ENCODE measurements around the gene FRMD4A. TPM values are rescaled to one million over a fixed set of nuclear protein-coding genes. Genes with fewer than 3 reads are reported as not detected.

The FRMD4A gene
- total RNA-seq, 1 experiment from 2014 or later = 19.6 TPM

GRCh38 chr10:13803566-13804554, 526.9 kb downstream of the FRMD4A start:
- Histone ChIP-seq H3K4ac (ENCODE audit: low read depth, low read length) (no peak overlapping the region), H2BK120ac (ENCODE audit: low read depth, low read length, poor library complexity, severe bottlenecking) (no peak overlapping the region), H3K23me2 (ENCODE audit: insufficient read length, low read depth, low read length, poor library complexity, severe bottlenecking) (no peaks in the 10 kb centered on the region), H3K4me2 (ENCODE audit: insufficient read depth, insufficient read length, low read length) (no peak overlapping the region), H3K56ac (ENCODE audit: insufficient read length, low read depth, low read length) (no peak overlapping the region), H3K79me1 (ENCODE audit: insufficient read depth, low read depth, low read length, poor library complexity, severe bottlenecking) (no peaks in the 10 kb centered on the region), H3K23ac (ENCODE audit: insufficient read length, low read depth, low read length) (no peak overlapping the region), H2BK20ac (ENCODE audit: low read depth, low read length, poor library complexity, severe bottlenecking) (peak overlapping the region; percentile 14), H3K27me3 (ENCODE audit: insufficient read depth, low read length) (no peaks in the 10 kb centered on the region), H4K91ac (ENCODE audit: insufficient read length, low read depth, low read length) (no peak overlapping the region), H4K5ac (ENCODE audit: insufficient read length, low read depth, low read length) (no peak overlapping the region), H2AK5ac (ENCODE audit: insufficient read length, low read length) (no peak overlapping the region), H2AFZ (ENCODE audit: low read length) (no peak overlapping the region), H3T11ph (ENCODE audit: low read length) (no peak overlapping the region), H2BK15ac (ENCODE audit: low read depth, low read length) (no peak overlapping the region), H3K9me3 (ENCODE audit: control insufficient read depth, low read depth, low read length) (no peaks in the 10 kb centered on the region), H3K27ac (ENCODE audit: insufficient read length, low read depth, low read length) (no peak overlapping the region), H3K79me2 (ENCODE audit: insufficient read depth, low read length) (no peaks in the 10 kb centered on the region), H2BK12ac (ENCODE audit: insufficient read length, low read depth, low read length) (no peak overlapping the region), H4K20me1 (ENCODE audit: control insufficient read depth, insufficient read depth, insufficient read length) (no peaks in the 10 kb centered on the region), H2BK5ac (ENCODE audit: insufficient read length, low read length) (no peak overlapping the region), H4K8ac (replicated peaks; ENCODE audit: insufficient read length, low read depth, low read length) (no peak overlapping the region), H3K4me1 (ENCODE audit: insufficient read depth, low read length) (peaks cover 2% of the 10 kb centered on the region), H3K9ac (ENCODE audit: extremely low read depth, insufficient read length, low read length) (no peak overlapping the region), H3K18ac (ENCODE audit: insufficient read length, low read depth, low read length) (no peak overlapping the region), H3K14ac (ENCODE audit: insufficient read depth, low read length) (no peak overlapping the region)
- DNase-seq = no peak
- no peaks in the 10 kb centered on the region; the same call in 1 of the 2 replicates for H3K27me3 Mint-ChIP-seq (ENCODE audit: low read depth)
- H3K9me3 Mint-ChIP-seq = no peaks in the 10 kb centered on the region
- peaks cover 11 to 15% of the 10 kb centered on the region in 2 experiments for H3K4me1 Mint-ChIP-seq
- no peak for TF ChIP-seq CTCF (conservative IDR thresholded peaks at IDR 0.05)
- 0 out of 7 replicates have a peak, but pooled peaks cover 0 to 2% (median 0%) of the 10 kb centered on the region in 3 experiments for H3K36me3 Mint-ChIP-seq (ENCODE audit: insufficient read depth in 1 of 3, low read depth in 3 of 3)
- WGBS (ENCODE audit: extremely low coverage, insufficient read length, low lambda C conversion rate) = no CpG with 5 or more reads among the region's 18 CpGs
- H3K4me3 Mint-ChIP-seq = peak overlapping the region in 1 of 2 experiments; percentile 32; a peak in 1 of 5 replicates
- H3K27ac Mint-ChIP-seq = peak overlapping the region in 2 of 3 experiments; percentile 31 to 57; a peak in 2 of 7 replicates

Measured in H9 (cell line).